Germinal center (tissue), 1 donor: Measurements from ENCODE around the gene RGPD4.

ENCODE experiments used
- DNase-seq: peaks from one replicate; pipeline ENCODE4 v3.0.0; 2012; ENCODE audit warnings: mixed read lengths, low spot score

RGPD4 gene

DNA sequence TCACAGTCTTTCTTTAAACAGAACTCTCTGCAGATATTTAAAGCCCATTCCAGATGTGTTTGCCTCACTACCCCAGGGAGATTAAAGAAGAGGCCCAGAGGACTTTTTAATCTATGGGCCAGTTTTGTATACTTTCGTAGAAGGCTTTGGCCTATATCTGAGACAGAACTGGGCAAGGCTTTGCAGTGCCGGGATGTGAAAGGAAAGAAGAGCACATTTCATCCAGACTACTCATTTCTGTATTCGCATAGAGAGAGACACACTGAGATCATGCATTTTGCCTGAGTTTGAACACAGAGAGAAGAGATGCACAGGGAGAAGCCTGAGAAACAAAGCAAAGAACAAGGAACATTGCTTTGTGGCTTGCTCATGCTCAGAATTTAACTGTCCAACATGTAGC lies 104.7 kb downstream of the RGPD4 start:
- DNase-seq, result no peak

DNA sequence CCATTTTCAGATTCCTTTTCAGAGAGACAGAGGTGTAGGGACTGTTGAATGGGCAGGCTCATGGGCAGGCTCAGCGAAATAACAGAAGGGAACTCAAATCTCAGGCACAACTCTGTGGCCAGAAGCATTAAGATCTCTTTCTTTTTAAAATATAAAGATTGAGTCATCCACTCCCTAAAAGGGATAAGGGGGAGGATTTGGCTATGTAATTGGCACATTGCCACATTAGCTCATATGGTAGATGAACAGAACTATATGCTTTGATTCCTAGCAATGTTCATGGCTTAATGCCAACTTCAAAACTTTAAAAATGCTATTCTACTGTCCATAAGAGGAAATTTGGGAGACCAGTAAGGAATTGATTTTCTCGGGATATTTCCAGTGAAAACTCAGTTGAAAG lies 105.8 kb downstream of the RGPD4 start:
- DNase-seq, result no peak

DNA sequence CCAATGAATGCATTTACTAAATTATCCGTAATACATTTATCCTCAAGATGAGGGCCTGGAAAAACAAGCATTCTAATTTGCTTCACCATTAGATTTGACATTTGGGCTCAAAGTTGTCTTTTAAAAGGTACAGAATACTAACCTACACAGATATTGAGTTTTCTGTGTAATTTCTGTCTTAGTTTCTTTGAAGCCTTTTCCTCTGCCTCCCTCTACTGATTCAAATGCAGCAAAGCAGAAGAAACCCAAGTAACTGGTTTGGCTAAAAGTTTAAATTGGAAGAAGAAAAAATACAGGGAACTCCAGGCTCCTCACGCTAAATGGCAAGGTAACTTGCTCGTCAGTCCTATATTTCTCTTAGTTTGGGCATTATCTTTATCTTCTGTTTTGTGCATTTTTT lies 106.3 kb downstream of the RGPD4 start:
- no peak for DNase-seq

DNA sequence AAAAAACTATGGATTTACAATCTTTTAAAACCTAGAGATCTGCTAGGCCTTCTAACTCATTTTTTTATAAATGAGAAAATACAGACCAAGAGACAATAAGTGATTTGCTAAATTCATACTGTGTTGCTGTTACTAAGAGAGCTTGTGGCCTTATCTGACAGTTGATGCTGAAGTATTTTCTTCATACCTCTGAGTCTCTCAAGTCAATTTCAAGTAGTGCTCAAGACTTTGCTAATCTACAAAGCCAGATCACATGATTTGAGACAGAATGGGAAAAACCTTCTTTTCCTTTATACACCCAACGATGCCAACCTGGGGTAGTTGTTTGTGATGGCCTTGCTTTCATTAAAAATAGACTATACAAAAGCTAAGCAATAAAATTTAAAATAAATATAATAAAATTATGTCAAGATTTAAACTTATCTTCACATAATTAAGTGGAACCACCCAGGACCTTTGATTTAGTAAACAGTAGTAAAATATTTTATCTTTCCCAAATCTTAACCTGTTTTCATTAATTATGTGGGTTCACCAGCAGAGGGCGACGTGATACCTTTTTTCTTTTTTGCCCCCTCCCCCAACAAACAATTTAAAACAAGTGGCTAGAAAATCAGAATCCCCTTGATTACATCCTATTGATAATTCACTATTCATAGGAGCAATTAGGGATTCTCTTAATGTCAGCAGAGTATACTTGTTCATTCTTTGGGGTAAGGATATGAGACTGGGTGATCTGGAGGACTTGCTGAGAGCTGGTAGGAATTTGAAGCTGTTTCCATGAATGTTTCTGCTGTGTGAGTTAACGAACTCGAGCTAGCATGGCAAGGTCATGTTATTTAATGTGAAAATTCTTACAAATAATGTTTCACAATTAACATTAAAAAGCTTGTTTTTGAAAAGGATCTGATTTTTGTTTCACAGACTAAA lies 110.0 kb downstream of the RGPD4 start:
- DNase-seq, result no peak
